HFFc6 (cell line): ENCODE measurements around the gene CCDC127. TPM values are rescaled to one million over a fixed set of nuclear protein-coding genes. Genes with fewer than 3 reads are reported as not detected.
A peak's percentile ranks its signal among the peaks of the same experiment; 100 is the strongest.
"Not testable (repeated sequence)": the region's sequence is repeated elsewhere in the genome, so short reads cannot be mapped to it uniquely, and the experiment has no call there.

Source experiments
- DNase-seq: peaks from one replicate; pipeline ENCODE4 v3.0.0-alpha.2; 2018
- H3K27ac Mint-ChIP-seq: 2 replicates; pipeline ENCODE4 v1.8.0; 2020; ENCODE audit warnings: mild to moderate bottlenecking, mixed read lengths
- H3K27me3 Mint-ChIP-seq: 2 replicates; pipeline ENCODE4 v1.8.0; 2021; ENCODE audit warnings: mild to moderate bottlenecking, moderate library complexity, mixed read lengths; ENCODE audit not compliant: insufficient read depth
- H3K36me3 Mint-ChIP-seq: 2 replicates; pipeline ENCODE4 v1.8.0; 2021; ENCODE audit warnings: low read depth, mixed read lengths
- H3K4me1 Mint-ChIP-seq: 2 replicates; pipeline ENCODE4 v1.8.0; 2020; ENCODE audit warnings: low read depth, mixed read lengths
- H3K4me3 Mint-ChIP-seq: 2 replicates; pipeline ENCODE4 v1.8.0; 2020; ENCODE audit warnings: mild to moderate bottlenecking, moderate library complexity, mixed read lengths
- H3K9me3 Mint-ChIP-seq: 2 replicates; pipeline ENCODE4 v1.8.0; 2020; ENCODE audit warnings: mild to moderate bottlenecking, mixed read lengths
- CTCF ChIP-seq: fragments of 200-600 bp; sonication (generic); IDR thresholded peaks from 2 replicates; pipeline ENCODE4 v1.5.0; 2021; ENCODE audit warnings: antibody characterized with exemption, mild to moderate bottlenecking
- total RNA-seq, 6 experiments: library from RNA; stranded (reverse); fragmentation: NEBNext Ultra II Directional; extraction: Animal tissue kit (Norgen Biotek cat#: 25700); gene quantifications; 2 replicates in 1 of 6; 3 replicates in 5 of 6; pipeline ENCODE4 v1.2.3, GENCODE V29; 2021

The CCDC127 gene
- total RNA-seq, 6 experiments from 2014 or later, result 4.5 to 6.6 (median 6.2) TPM

- no peaks in the 10 kb centered on the region for H3K9me3 Mint-ChIP-seq
- H3K36me3 Mint-ChIP-seq, result peaks cover 30% of the 10 kb centered on the region
- no peaks in the 10 kb centered on the region for H3K4me1 Mint-ChIP-seq
- H3K27me3 Mint-ChIP-seq, result no peaks in the 10 kb centered on the region
- no peak for DNase-seq
- H3K27ac Mint-ChIP-seq, result no peak overlapping the region
- H3K4me3 Mint-ChIP-seq, result no peak overlapping the region
- TF ChIP-seq CTCF, result no peak
Measured at GRCh38 chr5:234450-234849, 16.5 kb upstream of the CCDC127 start.

GRCh38 chr5:233426-233825, 15.5 kb upstream of the CCDC127 start:
- not testable (repeated sequence) for H3K4me3 Mint-ChIP-seq, H3K9me3 Mint-ChIP-seq, H3K27me3 Mint-ChIP-seq, DNase-seq, H3K27ac Mint-ChIP-seq, H3K4me1 Mint-ChIP-seq
- peaks cover 39% of the 10 kb centered on the region for H3K36me3 Mint-ChIP-seq

GRCh38 chr5:231661-232060, 13.7 kb upstream of the CCDC127 start:
- Mint-ChIP-seq H3K27ac (no peak overlapping the region), H3K4me1 (no peaks in the 10 kb centered on the region), H3K27me3 (no peaks in the 10 kb centered on the region), H3K36me3 (peaks cover 48% of the 10 kb centered on the region), H3K4me3 (no peak overlapping the region), H3K9me3 (no peaks in the 10 kb centered on the region)
- DNase-seq, result no peak
- TF ChIP-seq CTCF, result no peak

DNA sequence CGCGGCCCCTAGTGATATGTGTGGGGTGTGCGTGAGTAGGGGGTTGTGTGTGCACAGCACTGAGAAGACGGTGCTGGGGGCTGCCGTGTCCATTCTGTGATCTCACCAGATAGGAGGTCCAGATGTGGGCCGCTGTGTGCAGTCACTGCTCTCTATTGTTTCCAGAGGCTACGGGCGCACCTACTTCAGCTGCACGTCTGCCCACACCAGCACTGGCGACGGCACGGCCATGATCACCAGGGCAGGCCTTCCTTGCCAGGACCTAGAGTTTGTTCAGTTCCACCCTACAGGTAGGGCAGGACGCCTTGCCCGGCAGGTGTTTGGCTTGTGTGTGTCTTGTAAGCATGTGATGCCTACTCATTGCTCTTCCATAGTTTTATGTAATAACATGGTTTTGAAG, 12.8 kb upstream of the CCDC127 start:
- H3K27me3 Mint-ChIP-seq, result no peaks in the 10 kb centered on the region
- no peaks in the 10 kb centered on the region for H3K9me3 Mint-ChIP-seq
- H3K27ac Mint-ChIP-seq, result no peak overlapping the region
- TF ChIP-seq CTCF, result no peak
- H3K4me3 Mint-ChIP-seq, result no peak overlapping the region
- no peaks in the 10 kb centered on the region for H3K4me1 Mint-ChIP-seq
- peaks cover 48% of the 10 kb centered on the region for H3K36me3 Mint-ChIP-seq
- no peak for DNase-seq

DNA sequence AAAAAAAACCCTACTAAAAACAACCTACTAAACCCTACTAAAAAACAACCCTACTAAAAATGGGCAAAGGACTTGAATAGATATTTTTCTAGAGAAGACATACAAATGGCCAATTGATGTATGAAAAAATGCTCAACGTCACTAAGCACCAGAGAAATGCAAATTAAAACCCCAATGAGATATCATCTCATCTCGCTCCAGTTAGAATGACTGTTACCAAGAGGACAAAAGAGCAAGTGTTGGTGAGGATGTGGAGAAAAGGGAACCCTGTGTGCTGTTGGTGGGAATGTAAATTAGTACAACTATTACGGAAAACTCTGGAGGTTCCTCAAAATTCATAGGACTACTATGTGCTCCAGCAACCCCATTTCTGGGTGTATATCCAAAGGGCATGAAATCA, 10.9 kb upstream of the CCDC127 start:
- DNase-seq, result no peak
- no peak overlapping the region for H3K27ac Mint-ChIP-seq
- TF ChIP-seq CTCF, result no peak
- no peaks in the 10 kb centered on the region for H3K9me3 Mint-ChIP-seq
- no peaks in the 10 kb centered on the region for H3K4me1 Mint-ChIP-seq
- peaks cover 52% of the 10 kb centered on the region for H3K36me3 Mint-ChIP-seq
- no peaks in the 10 kb centered on the region for H3K27me3 Mint-ChIP-seq
- H3K4me3 Mint-ChIP-seq, result no peak overlapping the region

DNA sequence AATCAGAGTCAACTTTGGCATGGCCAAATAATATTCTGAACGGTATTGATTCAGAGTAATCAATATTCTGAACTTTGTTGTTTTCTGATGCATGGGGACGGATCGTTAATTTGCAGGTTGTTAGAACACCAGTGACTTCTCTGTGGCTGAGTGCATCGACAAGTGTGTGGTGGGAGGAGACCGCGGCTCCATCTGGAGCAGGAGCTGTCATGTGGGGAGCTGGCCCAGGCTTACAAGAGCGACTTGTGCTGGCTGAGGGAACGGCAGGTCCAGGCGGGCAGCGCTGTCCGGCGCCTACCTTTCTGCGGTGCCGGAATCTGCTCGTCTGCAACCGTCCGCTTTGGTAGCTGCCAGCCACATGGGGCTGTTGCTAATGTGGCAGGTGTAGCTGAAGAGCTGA, 9.4 kb upstream of the CCDC127 start:
- not testable (repeated sequence) for H3K27me3 Mint-ChIP-seq, DNase-seq, H3K4me3 Mint-ChIP-seq, H3K9me3 Mint-ChIP-seq
- H3K36me3 Mint-ChIP-seq, result peaks cover 47% of the 10 kb centered on the region
- H3K4me1 Mint-ChIP-seq, result peaks cover 13% of the 10 kb centered on the region
- peak overlapping the region; percentile 42; the same call in 1 of the 2 replicates for H3K27ac Mint-ChIP-seq

- H3K4me1 Mint-ChIP-seq, result peaks cover 30% of the 10 kb centered on the region
- no peaks in the 10 kb centered on the region for H3K9me3 Mint-ChIP-seq
- no peak for DNase-seq
- no peak overlapping the region for H3K4me3 Mint-ChIP-seq
- TF ChIP-seq CTCF, result no peak
- H3K27me3 Mint-ChIP-seq, result no peaks in the 10 kb centered on the region
- peaks cover 35% of the 10 kb centered on the region for H3K36me3 Mint-ChIP-seq
- H3K27ac Mint-ChIP-seq, result no peak overlapping the region
Measured at GRCh38 chr5:225334-225733, 7.4 kb upstream of the CCDC127 start.
